Head of caudate nucleus (tissue), 42 donors: Measurements from ENCODE around the gene PLPP7.

ENCODE experiments used
- DNase-seq, 42 donors: peaks; one replicate each; pipeline versions ENCODE4 v3.0.0 to v3.0.0-alpha.2; 2020 to 2021; ENCODE audit warnings: mixed read lengths in 7 of 42
- intact Hi-C: fragments of 100-400 bp; cut with DNase I; formaldehyde crosslinking; loops from one replicate; pipeline ENCODE4 v1.15.0; 2022

PLPP7 gene

GRCh38 chr9:131278702-131279111 is 10.8 kb upstream of the PLPP7 start:
- DNase-seq = no peak
- intact Hi-C loops = no loop called here

- intact Hi-C loops = no loop called here
- DNase-seq = no peak
These were observed 10.2 kb upstream of the PLPP7 start for GRCh38 chr9:131279196-131279862.

GRCh38 chr9:131279863-131280570 is 9.5 kb upstream of the PLPP7 start:
- DNase-seq = peak in 7 of 42 donors; percentile 27 to 50 (median 46)
- intact Hi-C loops = no loop called here

GRCh38 chr9:131280660-131281059 is 8.9 kb upstream of the PLPP7 start:
- intact Hi-C loops = no loop called here
- DNase-seq = no peak

GRCh38 chr9:131281119-131281965 is 8.2 kb upstream of the PLPP7 start:
- no peak for DNase-seq
- intact Hi-C loops = no loop called here

GRCh38 chr9:131282175-131282574 is 7.3 kb upstream of the PLPP7 start:
- DNase-seq = no peak
- intact Hi-C loops = no loop called here

GRCh38 chr9:131282688-131283422 is 6.7 kb upstream of the PLPP7 start:
- intact Hi-C loops = no loop called here
- peak in 10 of 42 donors; percentile 37 to 72 (median 48) for DNase-seq

GRCh38 chr9:131284856-131285255 is 4.7 kb upstream of the PLPP7 start:
- intact Hi-C loops = no loop called here
- no peak for DNase-seq

- DNase-seq = no peak
- intact Hi-C loops = no loop called here
These were observed 2.2 kb upstream of the PLPP7 start for GRCh38 chr9:131287359-131287758.

GRCh38 chr9:131288217-131288616 is 1.3 kb upstream of the PLPP7 start:
- intact Hi-C loops = no loop called here
- DNase-seq = no peak

- DNase-seq = peak in 15 of 42 donors; percentile 35 to 66 (median 45)
- intact Hi-C loops = no loop called here
These were observed 678 bp downstream of the PLPP7 start for GRCh38 chr9:131290036-131290766.

GRCh38 chr9:131290767-131291370 is 1.3 kb downstream of the PLPP7 start:
- no peak for DNase-seq
- intact Hi-C loops = no loop called here

GRCh38 chr9:131291795-131292315 is 2.3 kb downstream of the PLPP7 start:
- intact Hi-C loops = no loop called here
- no peak for DNase-seq

- DNase-seq = no peak
- intact Hi-C loops = no loop called here
These were observed 3.4 kb downstream of the PLPP7 start for GRCh38 chr9:131292937-131293336.

GRCh38 chr9:131296460-131296859 is 6.9 kb downstream of the PLPP7 start:
- DNase-seq = no peak
- intact Hi-C loops = no loop called here

- DNase-seq = no peak
- intact Hi-C loops = no loop called here
These were observed 7.5 kb downstream of the PLPP7 start for GRCh38 chr9:131296906-131297500.

- no peak for DNase-seq
- intact Hi-C loops = no loop called here
These were observed 8.4 kb downstream of the PLPP7 start for GRCh38 chr9:131297903-131298302.

- intact Hi-C loops = no loop called here
- DNase-seq = no peak
These were observed 8.8 kb downstream of the PLPP7 start for GRCh38 chr9:131298341-131298740.
